Common myeloid progenitor, CD34-positive (primary cell): ENCODE results near the gene NUCB2.
A peak's percentile ranks its signal among the peaks of the same experiment; 100 is the strongest.

Source experiments
- CTCF ChIA-PET: fragments of 350-600 bp; sonication (Branson Sonifier 250); formaldehyde crosslinking; loops from one replicate; lab custom pipeline; 2021; ENCODE audit warnings: antibody characterized with exemption; lab: Charles Lee
- POLR2A ChIA-PET: fragments of 350-600 bp; sonication (Branson Sonifier 250); formaldehyde crosslinking; loops from one replicate; lab custom pipeline; 2021; ENCODE audit warnings: antibody characterized with exemption; lab: Charles Lee
- DNase-seq, 3 donors: peaks; one replicate each; pipeline versions ENCODE4 v3.0.0 to v3.0.0-alpha.2; 2013
- H3K27ac ChIP-seq, 2 experiments: 1 replicate in 1 of 2; 2 replicates in 1 of 2; pipeline ENCODE4 v1.7.0; 2013; ENCODE audit warnings: inconsistent platforms in 2 of 2, low read length in 2 of 2, mild to moderate bottlenecking in 2 of 2, low read depth in 1 of 2, moderate library complexity in 1 of 2; ENCODE audit not compliant: severe bottlenecking in 2 of 2, insufficient read depth in 1 of 2, poor library complexity in 1 of 2
- H3K27me3 ChIP-seq, 5 experiments: replicated peaks in 2 of 5; 1 replicate in 3 of 5; 2 replicates in 2 of 5; pipeline versions ENCODE4 v1.6.1 to v1.7.0; 2013; ENCODE audit warnings: low read length in 4 of 5, mild to moderate bottlenecking in 2 of 5, moderate library complexity in 2 of 5, inconsistent platforms in 1 of 5; ENCODE audit not compliant: insufficient read depth in 5 of 5, control insufficient read depth in 4 of 5
- H3K36me3 ChIP-seq, 4 experiments: 1 replicate in 2 of 4; 2 replicates in 2 of 4; pipeline versions ENCODE4 v1.6.1 to v1.7.0; 2013; ENCODE audit warnings: low read length in 3 of 4, control low read depth in 1 of 4, mild to moderate bottlenecking in 1 of 4; ENCODE audit not compliant: control insufficient read depth in 4 of 4, insufficient read depth in 4 of 4
- H3K4me1 ChIP-seq, 4 experiments: 1 replicate in 3 of 4; 2 replicates in 1 of 4; pipeline versions ENCODE4 v1.6.1 to v1.7.1; 2013; ENCODE audit warnings: low read length in 3 of 4, mild to moderate bottlenecking in 3 of 4, control low read depth in 1 of 4, inconsistent platforms in 1 of 4, moderate library complexity in 1 of 4; ENCODE audit not compliant: control insufficient read depth in 4 of 4, insufficient read depth in 4 of 4; ENCODE audit errors: control extremely low read depth in 1 of 4
- H3K4me3 ChIP-seq, 7 experiments: 1 replicate in 4 of 7; 2 replicates in 3 of 7; pipeline versions ENCODE4 v1.5.1 to v1.7.0; 2013; ENCODE audit warnings: mild to moderate bottlenecking in 7 of 7, low read length in 6 of 7, moderate library complexity in 6 of 7, inconsistent platforms in 2 of 7, low read depth in 2 of 7, control low read depth in 1 of 7; ENCODE audit not compliant: insufficient read depth in 4 of 7, control insufficient read depth in 1 of 7; ENCODE audit errors: extremely low read depth in 1 of 7
- H3K9me3 ChIP-seq, 5 experiments: 1 replicate in 4 of 5; 2 replicates in 1 of 5; pipeline versions ENCODE4 v1.6.1 to v1.7.1; 2013; ENCODE audit warnings: low read length in 4 of 5, mild to moderate bottlenecking in 2 of 5, inconsistent platforms in 1 of 5, low read depth in 1 of 5, moderate library complexity in 1 of 5; ENCODE audit not compliant: control insufficient read depth in 4 of 5, insufficient read depth in 2 of 5; ENCODE audit errors: control extremely low read depth in 1 of 5
- WGBS: methylation state at CpG from one replicate; pipeline ENCODE4 v1.1.5; 2013; ENCODE audit not compliant: insufficient coverage; 5-methylcytosine and 5-hydroxymethylcytosine counted together

The NUCB2 gene

GRCh38 chr11:17371614-17372013 is 95.1 kb downstream of the NUCB2 start:
- no peaks in the 10 kb centered on the region for H3K27me3 ChIP-seq
- CTCF ChIA-PET, result interaction anchor here (1.2 to 1.4 kb wide), 2 partner anchors 17 to 18 kb away, joined by 3 to 5 read pairs; no protein-coding TSS in a partner anchor
- 42% methylated on average over 2 of the region's 3 CpGs for WGBS
- peaks cover 0 to 78% (median 23%) of the 10 kb centered on the region in 4 experiments for H3K36me3 ChIP-seq
- POLR2A ChIA-PET, result no interaction called here
- peak in 2 of 3 donors; percentile 47 to 53 for DNase-seq
- H3K27ac ChIP-seq, result no peak overlapping the region
- H3K4me3 ChIP-seq, result no peak overlapping the region
- peaks cover 8 to 96% (median 53%) of the 10 kb centered on the region in 5 experiments for H3K9me3 ChIP-seq
- no peaks in the 10 kb centered on the region for H3K4me1 ChIP-seq

- 67% methylated on average over 3 of the region's 5 CpGs for WGBS
- H3K27me3 ChIP-seq, result no peaks in the 10 kb centered on the region
- CTCF ChIA-PET, result interaction anchor here (1.1 to 1.4 kb wide), 6 partner anchors 14 to 431 kb away, joined by 3 read pairs; no protein-coding TSS in a partner anchor
- H3K9me3 ChIP-seq, result peaks cover 5 to 73% (median 36%) of the 10 kb centered on the region in 5 experiments
- no peak for DNase-seq
- no peaks in the 10 kb centered on the region for H3K4me1 ChIP-seq
- no peak overlapping the region for H3K4me3 ChIP-seq
- H3K36me3 ChIP-seq, result peaks cover 0 to 48% (median 12%) of the 10 kb centered on the region in 4 experiments
- POLR2A ChIA-PET, result no interaction called here
- H3K27ac ChIP-seq, result no peak overlapping the region
Measured at GRCh38 chr11:17375547-17375946, 99.0 kb downstream of the NUCB2 start.

- Histone ChIP-seq H3K27me3 (no peaks in the 10 kb centered on the region), H3K4me1 (no peaks in the 10 kb centered on the region), H3K9me3 (peaks cover 2 to 64% (median 27%) of the 10 kb centered on the region in 5 experiments), H3K36me3 (peaks cover 0 to 44% (median 12%) of the 10 kb centered on the region in 4 experiments), H3K27ac (no peak overlapping the region), H3K4me3 (no peak overlapping the region)
- CTCF ChIA-PET, result no interaction called here
- POLR2A ChIA-PET, result no interaction called here
- no peak for DNase-seq
- 100% methylated on average over 1 of the region's 3 CpGs for WGBS
Measured at GRCh38 chr11:17376493-17376892, 100.0 kb downstream of the NUCB2 start.

DNA sequence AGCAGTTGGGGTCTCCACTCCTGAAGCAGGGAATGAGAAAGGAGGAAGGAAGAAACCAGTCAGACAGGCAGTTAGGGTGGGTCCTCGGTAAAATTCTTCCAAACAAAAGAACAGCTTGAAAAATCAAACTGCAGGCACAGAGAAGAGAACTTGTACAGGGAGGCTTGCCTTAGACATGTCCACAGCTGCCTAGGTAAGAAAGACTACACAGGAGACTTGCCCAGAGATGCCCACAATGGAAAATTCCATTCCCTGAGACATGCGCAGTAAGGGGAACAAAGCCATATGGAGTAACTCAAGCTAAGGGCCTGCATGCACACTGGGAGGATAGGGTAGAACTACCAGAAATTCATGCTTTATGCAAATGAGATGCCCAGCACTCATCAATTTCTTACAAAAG is 102.1 kb downstream of the NUCB2 start:
- 91% methylated on average over 1 of the region's 2 CpGs for WGBS
- no peak for DNase-seq
- no peak overlapping the region for H3K4me3 ChIP-seq
- H3K27me3 ChIP-seq, result no peaks in the 10 kb centered on the region
- H3K27ac ChIP-seq, result no peak overlapping the region
- ChIA-PET CTCF (interaction anchor here (1.0 to 1.6 kb wide), 4 partner anchors 12 to 149 kb away, joined by 3 to 5 read pairs (median 3); no protein-coding TSS in a partner anchor), POLR2A (no interaction called here)
- H3K9me3 ChIP-seq, result peaks cover 2 to 43% (median 7%) of the 10 kb centered on the region in 5 experiments
- peaks cover 0 to 26% (median 3%) of the 10 kb centered on the region in 4 experiments for H3K36me3 ChIP-seq
- H3K4me1 ChIP-seq, result no peaks in the 10 kb centered on the region

DNA sequence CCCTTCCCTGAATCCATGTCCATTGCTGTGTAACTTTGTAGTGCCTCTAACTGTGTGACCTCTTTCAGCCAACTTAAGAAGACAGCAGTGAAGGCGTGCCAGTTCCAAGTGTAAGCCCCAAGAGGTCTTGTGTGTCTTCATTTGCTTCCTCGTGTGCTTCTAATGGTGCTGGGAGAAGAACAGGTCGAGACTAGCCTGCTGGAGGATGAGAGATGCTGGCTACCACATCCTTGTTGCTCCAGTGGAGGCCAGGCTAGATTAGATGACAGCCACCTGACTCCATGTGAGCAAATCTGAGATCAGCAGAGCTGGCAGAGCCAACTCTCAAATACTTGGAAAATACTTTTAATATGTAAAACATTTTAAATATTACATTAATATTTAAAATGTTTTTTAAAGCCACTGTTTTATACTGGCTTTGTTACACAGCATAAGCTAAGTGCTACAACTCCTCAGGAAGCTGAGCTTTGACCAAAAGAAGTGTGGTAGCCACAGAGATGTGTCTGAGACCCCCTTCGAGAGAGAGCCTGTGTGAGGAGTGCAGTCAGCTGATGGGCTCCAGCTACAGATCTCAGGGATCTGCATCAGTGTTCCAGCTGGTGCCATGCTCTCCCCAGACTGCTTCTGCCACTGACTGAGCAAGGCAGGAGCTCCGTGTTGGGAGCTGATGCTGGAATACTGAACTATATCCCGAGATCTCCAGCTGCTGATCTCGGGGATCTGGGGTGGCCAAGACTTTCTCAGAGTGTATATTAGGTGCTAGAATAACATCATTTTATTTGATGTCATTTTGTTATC is 103.0 kb downstream of the NUCB2 start:
- ChIA-PET CTCF (interaction anchor here (0.9 to 2.4 kb wide), 8 partner anchors 9 to 127 kb away, joined by 3 to 4 read pairs (median 3); no protein-coding TSS in a partner anchor), POLR2A (no interaction called here)
- H3K27me3 ChIP-seq, result no peaks in the 10 kb centered on the region
- H3K9me3 ChIP-seq, result peaks cover 0 to 34% (median 6%) of the 10 kb centered on the region in 5 experiments
- no peak overlapping the region for H3K4me3 ChIP-seq
- DNase-seq, result no peak
- H3K36me3 ChIP-seq, result peaks cover 0 to 20% (median 3%) of the 10 kb centered on the region in 4 experiments
- 96% methylated on average over 6 of the region's 7 CpGs for WGBS
- no peak overlapping the region for H3K27ac ChIP-seq
- no peaks in the 10 kb centered on the region for H3K4me1 ChIP-seq

DNA sequence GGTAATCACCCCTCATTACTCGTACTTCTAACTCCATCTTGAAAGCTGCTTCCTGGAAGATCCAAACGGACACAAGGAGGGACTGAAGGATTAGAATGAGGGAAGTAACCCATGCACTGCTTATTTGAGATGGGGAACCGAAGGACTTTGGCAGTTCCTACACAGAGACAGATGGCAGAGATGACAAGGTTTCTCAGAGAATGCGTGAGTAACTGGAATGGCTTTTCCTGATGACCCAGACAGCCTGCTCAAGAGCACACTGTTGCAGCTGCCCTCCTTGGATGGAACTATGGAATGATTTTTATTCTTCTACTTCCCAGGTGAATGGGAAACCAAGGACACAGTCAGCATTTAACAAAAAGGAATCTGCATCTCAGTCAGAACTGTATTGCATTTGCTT is 104.6 kb downstream of the NUCB2 start:
- Histone ChIP-seq H3K27me3 (no peaks in the 10 kb centered on the region), H3K36me3 (peaks cover 0 to 9% (median 2%) of the 10 kb centered on the region in 4 experiments), H3K9me3 (peaks cover 0 to 18% (median 6%) of the 10 kb centered on the region in 5 experiments), H3K27ac (no peak overlapping the region), H3K4me1 (no peaks in the 10 kb centered on the region), H3K4me3 (no peak overlapping the region)
- DNase-seq, result no peak
- ChIA-PET POLR2A (no interaction called here), CTCF (interaction anchor here (2.3 to 7.2 kb wide), 3 partner anchors 14 to 123 kb away, joined by 4 to 220 read pairs (median 5); no protein-coding TSS in a partner anchor)
- WGBS, result 94% methylated on average over 2 of the region's 4 CpGs
